HEK293 (cell line): ENCODE results near the gene PEX16.

Experiments
- BCL6B ChIP-seq: fragments of 450-650 bp; formaldehyde crosslinking; IDR thresholded peaks from 2 replicates; pipeline ENCODE4 v1.5.1; 2017; ENCODE audit warnings: missing biosample characterization, missing genetic modification characterization
- PRDM1 ChIP-seq: fragments of 450-650 bp; formaldehyde crosslinking; IDR thresholded peaks from 2 replicates; pipeline ENCODE4; 2016; ENCODE audit warnings: missing biosample characterization, missing genetic modification characterization
- TCF7L2 ChIP-seq: IDR thresholded peaks from 2 replicates; pipeline ENCODE4 v1.6.1; 2011; ENCODE audit warnings: low read depth, mild to moderate bottlenecking, inconsistent platforms, low read length, moderate library complexity, borderline replicate concordance
- TRIM28 ChIP-seq: IDR thresholded peaks from 2 replicates; pipeline ENCODE4 v1.6.1; 2011; ENCODE audit warnings: low read length, control low read depth, borderline replicate concordance
- ZSCAN18 ChIP-seq: fragments of 450-650 bp; formaldehyde crosslinking; IDR thresholded peaks from 2 replicates; pipeline ENCODE4 v1.5.1; 2016; ENCODE audit warnings: missing biosample characterization, missing genetic modification characterization
- TF ChIP-seq, protein P1 (sequence below): fragments of 450-650 bp; formaldehyde crosslinking; IDR thresholded peaks from 2 replicates; pipeline ENCODE4 v1.5.1; 2016; ENCODE audit warnings: missing biosample characterization, missing genetic modification characterization
- TF ChIP-seq, protein P2 (sequence below): fragments of 450-650 bp; formaldehyde crosslinking; IDR thresholded peaks from 2 replicates; pipeline ENCODE4 v1.5.1; 2016; ENCODE audit warnings: missing biosample characterization, missing genetic modification characterization
- TF ChIP-seq, protein P3 (sequence below): fragments of 450-650 bp; formaldehyde crosslinking; IDR thresholded peaks from 2 replicates; pipeline ENCODE4 v1.5.1; 2016; ENCODE audit warnings: missing biosample characterization, missing genetic modification characterization

DNA sequence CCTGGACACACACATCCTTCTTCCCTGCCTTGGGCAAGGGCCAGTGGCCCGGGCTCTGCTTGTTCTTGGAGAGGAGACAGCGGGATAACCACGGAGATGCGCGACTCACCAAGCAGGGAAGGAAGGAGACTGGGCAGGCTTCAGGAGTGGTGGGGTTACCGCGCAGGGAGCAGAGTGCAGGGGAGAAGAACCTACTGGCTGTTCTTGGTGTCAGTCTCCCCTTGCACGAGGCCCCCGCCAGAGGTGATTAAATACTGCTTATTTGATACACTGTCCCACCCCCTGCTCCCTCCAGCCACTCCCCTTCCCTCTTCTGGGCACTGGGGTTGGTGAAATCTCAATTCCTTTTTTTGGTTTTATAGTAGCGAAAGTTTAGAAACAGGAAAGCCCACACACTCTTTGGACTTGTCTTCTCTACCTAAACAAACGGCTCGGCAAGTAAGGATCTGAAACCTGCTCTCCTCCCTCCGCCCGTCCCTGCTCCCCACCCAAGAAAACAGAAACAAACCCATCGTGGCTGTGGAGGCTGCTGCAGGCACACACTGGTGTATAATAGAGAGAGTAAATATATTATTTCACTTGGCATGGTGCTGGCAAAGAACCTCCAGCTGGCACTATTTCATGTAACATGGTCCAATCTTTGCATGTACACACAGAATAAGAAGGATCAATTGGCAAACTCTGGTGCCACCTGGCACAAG, 15.6 kb upstream of the PEX16 start:
- TF ChIP-seq, protein P1, sequence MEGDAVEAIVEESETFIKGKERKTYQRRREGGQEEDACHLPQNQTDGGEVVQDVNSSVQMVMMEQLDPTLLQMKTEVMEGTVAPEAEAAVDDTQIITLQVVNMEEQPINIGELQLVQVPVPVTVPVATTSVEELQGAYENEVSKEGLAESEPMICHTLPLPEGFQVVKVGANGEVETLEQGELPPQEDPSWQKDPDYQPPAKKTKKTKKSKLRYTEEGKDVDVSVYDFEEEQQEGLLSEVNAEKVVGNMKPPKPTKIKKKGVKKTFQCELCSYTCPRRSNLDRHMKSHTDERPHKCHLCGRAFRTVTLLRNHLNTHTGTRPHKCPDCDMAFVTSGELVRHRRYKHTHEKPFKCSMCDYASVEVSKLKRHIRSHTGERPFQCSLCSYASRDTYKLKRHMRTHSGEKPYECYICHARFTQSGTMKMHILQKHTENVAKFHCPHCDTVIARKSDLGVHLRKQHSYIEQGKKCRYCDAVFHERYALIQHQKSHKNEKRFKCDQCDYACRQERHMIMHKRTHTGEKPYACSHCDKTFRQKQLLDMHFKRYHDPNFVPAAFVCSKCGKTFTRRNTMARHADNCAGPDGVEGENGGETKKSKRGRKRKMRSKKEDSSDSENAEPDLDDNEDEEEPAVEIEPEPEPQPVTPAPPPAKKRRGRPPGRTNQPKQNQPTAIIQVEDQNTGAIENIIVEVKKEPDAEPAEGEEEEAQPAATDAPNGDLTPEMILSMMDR (tag by site-specific recombination) = no peak
- TF ChIP-seq, protein P2, sequence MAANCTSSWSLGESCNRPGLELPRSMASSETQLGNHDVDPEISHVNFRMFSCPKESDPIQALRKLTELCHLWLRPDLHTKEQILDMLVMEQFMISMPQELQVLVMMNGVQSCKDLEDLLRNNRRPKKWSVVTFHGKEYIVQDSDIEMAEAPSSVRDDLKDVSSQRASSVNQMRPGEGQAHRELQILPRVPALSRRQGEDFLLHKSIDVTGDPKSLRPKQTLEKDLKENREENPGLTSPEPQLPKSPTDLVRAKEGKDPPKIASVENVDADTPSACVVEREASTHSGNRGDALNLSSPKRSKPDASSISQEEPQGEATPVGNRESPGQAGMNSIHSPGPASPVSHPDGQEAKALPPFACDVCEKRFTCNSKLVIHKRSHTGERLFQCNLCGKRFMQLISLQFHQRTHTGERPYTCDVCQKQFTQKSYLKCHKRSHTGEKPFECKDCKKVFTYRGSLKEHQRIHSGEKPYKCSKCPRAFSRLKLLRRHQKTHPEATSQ = no peak
- TF ChIP-seq BCL6B (tag by site-specific recombination) (no peak), ZSCAN18 (tag by site-specific recombination) (no peak), TCF7L2 (no peak), PRDM1 (tag by site-specific recombination) (no peak), TRIM28 (no peak)
- TF ChIP-seq, protein P3, sequence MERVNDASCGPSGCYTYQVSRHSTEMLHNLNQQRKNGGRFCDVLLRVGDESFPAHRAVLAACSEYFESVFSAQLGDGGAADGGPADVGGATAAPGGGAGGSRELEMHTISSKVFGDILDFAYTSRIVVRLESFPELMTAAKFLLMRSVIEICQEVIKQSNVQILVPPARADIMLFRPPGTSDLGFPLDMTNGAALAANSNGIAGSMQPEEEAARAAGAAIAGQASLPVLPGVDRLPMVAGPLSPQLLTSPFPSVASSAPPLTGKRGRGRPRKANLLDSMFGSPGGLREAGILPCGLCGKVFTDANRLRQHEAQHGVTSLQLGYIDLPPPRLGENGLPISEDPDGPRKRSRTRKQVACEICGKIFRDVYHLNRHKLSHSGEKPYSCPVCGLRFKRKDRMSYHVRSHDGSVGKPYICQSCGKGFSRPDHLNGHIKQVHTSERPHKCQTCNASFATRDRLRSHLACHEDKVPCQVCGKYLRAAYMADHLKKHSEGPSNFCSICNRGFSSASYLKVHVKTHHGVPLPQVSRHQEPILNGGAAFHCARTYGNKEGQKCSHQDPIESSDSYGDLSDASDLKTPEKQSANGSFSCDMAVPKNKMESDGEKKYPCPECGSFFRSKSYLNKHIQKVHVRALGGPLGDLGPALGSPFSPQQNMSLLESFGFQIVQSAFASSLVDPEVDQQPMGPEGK (tag by site-specific recombination) = no peak
